Smooth muscle cell (in vitro differentiated cells): Measurements from ENCODE around the gene LEO1. TPM values are rescaled to one million over a fixed set of nuclear protein-coding genes. Genes with fewer than 3 reads are reported as not detected.
"Not testable (repeated sequence)": the region's sequence is repeated elsewhere in the genome, so short reads cannot be mapped to it uniquely, and the experiment has no call there.

ENCODE experiments used
- DNase-seq: peaks from one replicate; lab custom pipeline; 2025; ENCODE audit not compliant: unreplicated experiment; lab: John Stamatoyannopoulos, UW
- H2AFZ ChIP-seq: fragments of 200-600 bp; sonication (generic); 2 replicates; pipeline ENCODE4 v1.6.0; 2016; ENCODE audit warnings: antibody characterized with exemption, low read depth, mild to moderate bottlenecking
- H3F3A ChIP-seq: fragments of 200-600 bp; sonication (generic); 2 replicates; pipeline ENCODE4 v1.6.0; 2017; ENCODE audit warnings: antibody characterized with exemption, low read depth
- H3K27ac ChIP-seq: fragments of 200-600 bp; sonication (generic); 2 replicates; pipeline ENCODE4 v1.5.1; 2016; ENCODE audit warnings: low read depth, mild to moderate bottlenecking
- H3K27me3 ChIP-seq: fragments of 200-600 bp; sonication (generic); 2 replicates; pipeline ENCODE4 v1.6.1; 2016; ENCODE audit warnings: low read depth, mild to moderate bottlenecking
- H3K36me3 ChIP-seq: fragments of 200-600 bp; sonication (generic); 2 replicates; pipeline ENCODE4 v1.5.1; 2016; ENCODE audit warnings: low read depth
- H3K4me1 ChIP-seq: fragments of 200-600 bp; sonication (generic); 2 replicates; pipeline ENCODE4 v1.5.1; 2016; ENCODE audit warnings: low read depth
- H3K4me2 ChIP-seq: fragments of 200-600 bp; sonication (generic); 2 replicates; pipeline ENCODE4 v1.6.0; 2016; ENCODE audit warnings: mild to moderate bottlenecking
- H3K4me3 ChIP-seq: fragments of 200-600 bp; sonication (generic); 2 replicates; pipeline ENCODE4 v1.5.1; 2016; ENCODE audit warnings: mild to moderate bottlenecking
- H3K79me2 ChIP-seq: fragments of 200-600 bp; sonication (generic); 2 replicates; pipeline ENCODE4 v1.6.0; 2016; ENCODE audit warnings: low read depth, mild to moderate bottlenecking
- H3K9ac ChIP-seq: fragments of 200-600 bp; sonication (generic); 2 replicates; pipeline ENCODE4 v1.6.0; 2016; ENCODE audit warnings: low read depth
- H3K9me3 ChIP-seq: fragments of 200-600 bp; sonication (generic); replicated peaks from 2 replicates; pipeline ENCODE4 v1.5.1; 2016; ENCODE audit warnings: low read depth
- H4K20me1 ChIP-seq: fragments of 200-600 bp; sonication (generic); 2 replicates; pipeline ENCODE4 v1.6.0; 2016; ENCODE audit warnings: low read depth
- WGBS: methylation state at CpG from one replicate; pipeline ENCODE4 v1.1.7; 2016; ENCODE audit warnings: low lambda C conversion rate; 5-methylcytosine and 5-hydroxymethylcytosine counted together
- polyA plus RNA-seq: library from polyadenylated mRNA; unstranded; fragments of >200 nt; fragmentation: Nextera tagmentation; extraction: Ambion mirVana; gene quantifications from 2 replicates; pipeline ENCODE4 v1.2.1, GENCODE V29; 2016
- total RNA-seq: library from RNA; depleted of rRNA; stranded (reverse); fragments of >200 nt; gene quantifications from 2 replicates; pipeline ENCODE4 v1.2.3, GENCODE V29; 2014
- TF ChIP-seq, protein P1 (sequence below): fragments of 200-600 bp; sonication (generic); IDR thresholded peaks from 2 replicates; pipeline ENCODE4 v1.5.1; 2017; ENCODE audit warnings: borderline replicate concordance, mild to moderate bottlenecking, antibody characterized with exemption; ENCODE audit not compliant: insufficient read depth, poor library complexity, severe bottlenecking

LEO1 gene
- total and polyA plus RNA-seq, 2 experiments from 2014 or later: 20.5 to 26.6 TPM

DNA sequence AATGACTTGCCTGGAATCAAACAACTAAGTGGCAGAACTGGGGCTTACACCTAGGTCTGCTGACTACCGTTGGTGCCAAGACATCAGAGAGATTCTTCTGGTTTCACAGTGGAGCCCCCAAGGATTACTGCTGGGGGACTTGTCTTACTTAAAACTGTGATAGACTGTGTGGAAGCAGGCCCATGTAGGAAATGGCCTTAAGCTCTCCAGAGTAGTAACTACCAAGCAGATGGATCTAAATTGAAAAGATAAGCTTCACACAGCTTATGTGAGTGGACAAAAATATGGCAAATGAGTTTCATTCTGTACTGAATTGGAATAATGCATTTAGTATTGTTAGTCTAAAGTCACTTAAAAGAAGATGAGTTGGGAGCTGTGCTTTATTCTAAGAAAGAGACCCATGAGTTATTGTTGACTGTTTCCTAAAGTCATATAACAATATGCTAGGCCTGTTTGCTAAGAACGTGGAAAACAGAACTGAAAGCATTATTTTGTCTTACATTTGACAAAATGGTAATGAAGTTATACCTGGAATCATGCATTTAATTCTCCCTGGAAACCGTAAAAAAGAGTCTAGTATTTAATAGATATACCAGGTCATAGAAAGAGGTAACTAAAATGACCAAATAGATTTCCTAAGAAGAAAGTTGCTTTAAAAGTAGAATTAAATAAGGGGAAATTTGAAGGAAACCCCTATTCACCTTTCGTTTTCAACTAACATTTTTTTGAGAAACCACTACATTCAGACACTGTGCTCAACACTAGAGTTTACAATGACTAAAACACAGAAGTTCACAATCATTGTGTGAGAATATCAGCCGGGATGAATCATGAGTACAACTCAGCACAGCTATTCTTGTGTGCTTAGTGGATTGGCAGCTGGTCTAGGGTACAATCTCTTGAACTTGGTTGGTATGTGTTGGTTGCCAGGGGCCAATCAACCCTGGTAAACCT lies 34.4 kb upstream of the LEO1 start:
- H2AFZ ChIP-seq: no peak overlapping the region
- no peak overlapping the region for H3K4me2 ChIP-seq
- peaks cover 5% of the 10 kb centered on the region for H3F3A ChIP-seq
- no peaks in the 10 kb centered on the region for H3K4me1 ChIP-seq
- H3K27me3 ChIP-seq: no peaks in the 10 kb centered on the region
- no peaks in the 10 kb centered on the region for H3K79me2 ChIP-seq
- H4K20me1 ChIP-seq: no peaks in the 10 kb centered on the region
- no peaks in the 10 kb centered on the region for H3K36me3 ChIP-seq
- WGBS: 78% methylated on average over 5 of the region's 5 CpGs
- no peak for DNase-seq
- TF ChIP-seq, protein P1, sequence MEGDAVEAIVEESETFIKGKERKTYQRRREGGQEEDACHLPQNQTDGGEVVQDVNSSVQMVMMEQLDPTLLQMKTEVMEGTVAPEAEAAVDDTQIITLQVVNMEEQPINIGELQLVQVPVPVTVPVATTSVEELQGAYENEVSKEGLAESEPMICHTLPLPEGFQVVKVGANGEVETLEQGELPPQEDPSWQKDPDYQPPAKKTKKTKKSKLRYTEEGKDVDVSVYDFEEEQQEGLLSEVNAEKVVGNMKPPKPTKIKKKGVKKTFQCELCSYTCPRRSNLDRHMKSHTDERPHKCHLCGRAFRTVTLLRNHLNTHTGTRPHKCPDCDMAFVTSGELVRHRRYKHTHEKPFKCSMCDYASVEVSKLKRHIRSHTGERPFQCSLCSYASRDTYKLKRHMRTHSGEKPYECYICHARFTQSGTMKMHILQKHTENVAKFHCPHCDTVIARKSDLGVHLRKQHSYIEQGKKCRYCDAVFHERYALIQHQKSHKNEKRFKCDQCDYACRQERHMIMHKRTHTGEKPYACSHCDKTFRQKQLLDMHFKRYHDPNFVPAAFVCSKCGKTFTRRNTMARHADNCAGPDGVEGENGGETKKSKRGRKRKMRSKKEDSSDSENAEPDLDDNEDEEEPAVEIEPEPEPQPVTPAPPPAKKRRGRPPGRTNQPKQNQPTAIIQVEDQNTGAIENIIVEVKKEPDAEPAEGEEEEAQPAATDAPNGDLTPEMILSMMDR: no peak
- H3K4me3 ChIP-seq: no peak overlapping the region
- no peaks in the 10 kb centered on the region for H3K9me3 ChIP-seq
- no peak overlapping the region for H3K27ac ChIP-seq
- H3K9ac ChIP-seq: no peak overlapping the region

DNA sequence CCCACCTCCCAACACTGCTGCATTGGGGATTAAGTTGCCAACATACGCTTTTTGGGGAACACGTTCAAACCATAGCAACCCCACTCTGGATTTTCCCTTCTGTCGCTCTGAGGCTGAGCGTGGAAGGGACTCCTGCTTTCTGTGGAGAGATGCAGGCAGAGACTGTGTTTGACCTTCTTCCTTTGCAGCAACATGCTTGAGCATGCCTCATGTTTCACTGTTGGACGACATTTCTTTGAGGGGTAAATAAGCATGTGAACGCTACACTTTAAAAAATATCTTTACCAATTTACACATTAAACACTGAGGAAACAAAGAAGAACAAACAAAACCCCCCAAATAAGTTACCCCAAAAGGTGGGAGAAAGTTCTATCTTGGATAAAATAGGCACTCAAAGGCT lies 33.2 kb upstream of the LEO1 start:
- TF ChIP-seq, protein P1: no peak
- no peak overlapping the region for H3K27ac ChIP-seq
- H2AFZ ChIP-seq: no peak overlapping the region
- no peaks in the 10 kb centered on the region for H3K36me3 ChIP-seq
- no peak overlapping the region for H3K4me3 ChIP-seq
- no peaks in the 10 kb centered on the region for H3K4me1 ChIP-seq
- 91% methylated on average over 6 of the region's 6 CpGs for WGBS
- no peaks in the 10 kb centered on the region for H4K20me1 ChIP-seq
- no peaks in the 10 kb centered on the region for H3K27me3 ChIP-seq
- peaks cover 5% of the 10 kb centered on the region for H3F3A ChIP-seq
- H3K9me3 ChIP-seq: no peaks in the 10 kb centered on the region
- H3K4me2 ChIP-seq: no peak overlapping the region
- no peak overlapping the region for H3K9ac ChIP-seq
- no peak for DNase-seq
- H3K79me2 ChIP-seq: no peaks in the 10 kb centered on the region

DNA sequence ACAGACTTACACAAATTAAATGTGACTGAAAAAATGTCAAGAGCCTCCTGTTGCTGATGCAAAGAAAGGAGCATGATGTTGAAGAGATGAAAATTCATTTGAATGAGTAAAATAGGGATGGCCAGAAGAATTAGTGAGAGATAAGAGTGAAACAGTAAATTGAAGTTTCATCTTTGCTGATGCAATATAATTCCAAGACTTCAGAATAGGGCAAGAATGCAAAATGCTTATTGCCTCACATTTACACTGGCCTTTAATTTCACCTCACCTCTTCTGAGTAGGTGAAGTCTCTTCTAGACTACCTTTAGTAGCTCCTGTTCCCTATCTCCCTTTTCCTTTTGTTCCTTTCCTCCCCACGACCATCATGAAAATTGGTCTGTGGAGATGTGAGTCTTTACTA lies 32.1 kb upstream of the LEO1 start:
- Histone ChIP-seq H3K9me3 (no peaks in the 10 kb centered on the region), H3K4me2 (no peak overlapping the region), H3K9ac (no peak overlapping the region), H3K4me3 (no peak overlapping the region), H3K27me3 (no peaks in the 10 kb centered on the region), H3K36me3 (no peaks in the 10 kb centered on the region), H3K4me1 (no peaks in the 10 kb centered on the region), H3K79me2 (no peaks in the 10 kb centered on the region), H3K27ac (no peak overlapping the region), H3F3A (peaks cover 5% of the 10 kb centered on the region), H2AFZ (no peak overlapping the region), H4K20me1 (no peaks in the 10 kb centered on the region)
- DNase-seq: no peak
- TF ChIP-seq, protein P1: no peak
- WGBS: 86% methylated on average over 1 of the region's 1 CpG

DNA sequence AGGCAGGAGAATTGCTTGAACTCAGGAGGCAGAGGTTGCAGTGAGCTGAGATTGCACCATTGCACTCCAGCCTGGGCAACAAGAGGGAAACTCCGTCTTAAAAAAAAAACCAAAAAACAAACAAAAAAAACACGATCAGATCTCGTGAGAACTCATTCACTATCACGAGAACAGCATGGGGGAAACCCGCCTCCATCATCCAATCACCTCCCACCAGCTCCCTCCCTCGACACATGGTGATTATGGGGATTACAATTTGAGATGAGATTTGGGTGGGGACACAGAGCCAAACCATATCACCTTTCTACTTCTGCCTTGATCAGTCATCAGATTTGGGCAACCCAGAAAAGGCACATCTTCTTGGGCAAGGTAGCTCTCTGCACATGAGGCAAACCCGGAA lies 31.5 kb upstream of the LEO1 start:
- H3K27ac ChIP-seq, H3K9me3 ChIP-seq, H4K20me1 ChIP-seq, H3K4me2 ChIP-seq, H3K9ac ChIP-seq, H3K4me1 ChIP-seq, H3K36me3 ChIP-seq, H3K27me3 ChIP-seq, H3K79me2 ChIP-seq, H3F3A ChIP-seq, H2AFZ ChIP-seq, DNase-seq, H3K4me3 ChIP-seq: not testable (repeated sequence)
- WGBS: 89% methylated on average over 7 of the region's 7 CpGs
